Transverse colon (tissue), 4 donors: ENCODE measurements around the gene BRAT1. TPM values are rescaled to one million over a fixed set of nuclear protein-coding genes. Genes with fewer than 3 reads are reported as not detected.
"Not testable (repeated sequence)": the region's sequence is repeated elsewhere in the genome, so short reads cannot be mapped to it uniquely, and the experiment has no call there.

Source experiments
- DNase-seq: peaks from one replicate; pipeline ENCODE4 v3.0.0-alpha.2; 2019
- H3K27ac ChIP-seq, 4 donors: fragments of 200-600 bp; sonication (generic); 2 replicates each; pipeline ENCODE4 v1.5.1; 2016 to 2018; ENCODE audit warnings: inconsistent platforms in 4 of 4
- H3K27me3 ChIP-seq: fragments of 200-600 bp; sonication (generic); 2 replicates; pipeline ENCODE4 v1.5.1; 2017; ENCODE audit warnings: inconsistent platforms
- H3K36me3 ChIP-seq, 4 donors: fragments of 200-600 bp; sonication (generic); 2 replicates each; pipeline ENCODE4 v1.5.1; 2017 to 2019; ENCODE audit warnings: inconsistent platforms in 4 of 4
- H3K4me1 ChIP-seq, 4 donors: fragments of 200-600 bp; sonication (generic); 2 replicates each; pipeline ENCODE4 v1.5.1; 2017 to 2020; ENCODE audit warnings: inconsistent platforms in 4 of 4
- H3K4me3 ChIP-seq, 4 donors: fragments of 200-600 bp; sonication (generic); 1 replicate in 1 of 4; 2 replicates in 3 of 4; pipeline versions ENCODE4 v1.5.1 to v1.6.1; 2017 to 2019; ENCODE audit warnings: inconsistent platforms in 4 of 4
- H3K9me3 ChIP-seq, 2 donors: fragments of 200-600 bp; sonication (generic); 2 replicates each; pipeline ENCODE4 v1.5.1; 2017 to 2019; ENCODE audit warnings: inconsistent platforms in 2 of 2
- EP300 ChIP-seq: sonication (generic); formaldehyde crosslinking; IDR thresholded peaks from one replicate; pipeline ENCODE4 v1.6.1; 2017; ENCODE audit warnings: antibody characterized with exemption, low read depth
- POLR2A ChIP-seq: fragments of 450-650 bp; IDR thresholded peaks from one replicate; pipeline ENCODE4 v1.6.1; 2016; ENCODE audit warnings: antibody characterized with exemption, mild to moderate bottlenecking, moderate library complexity
- POLR2AphosphoS5 ChIP-seq, 3 donors: sonication (generic); formaldehyde crosslinking; IDR thresholded peaks; one replicate each; pipeline ENCODE4 v1.6.1; 2016; ENCODE audit warnings: antibody characterized with exemption in 3 of 3
- WGBS, 2 donors: methylation state at CpG; one replicate each; pipeline ENCODE4 v1.1.5; 2018; ENCODE audit warnings: low coverage in 1 of 2; 5-methylcytosine and 5-hydroxymethylcytosine counted together
- in situ Hi-C, 4 donors: fragments of 200-750 bp; cut with MboI; loops; one replicate each; pipeline versions ENCODE4 v1.15.0 to v1.15.1; 2017; ENCODE audit warnings: low sequenced_read_pairs in 3 of 4, low pct_ligation_motif_present in 1 of 4, low pct_unique_long_range_greater_than_20kb in 1 of 4
- intact Hi-C: fragments of 100-400 bp; cut with DNase I; formaldehyde crosslinking; loops from one replicate; pipeline ENCODE4 v1.15.1; 2023; ENCODE audit warnings: low total_unique reads
- total RNA-seq, 4 donors: library from RNA; depleted of rRNA; stranded (reverse); fragments of >200 nt; gene quantifications; one replicate each; pipeline ENCODE4 v1.1.0, GENCODE V29; 2016
- TF ChIP-seq, protein P1 (sequence below), 5 experiments: fragments of 200-600 bp in 3 of 5; fragments of 450-650 bp in 2 of 5; sonication (generic) in 3 of 5; IDR thresholded peaks; 1 replicate in 2 of 5; 2 replicates in 3 of 5; pipeline ENCODE4 v1.5.1; 2016 to 2017; ENCODE audit warnings: antibody characterized with exemption in 5 of 5, inconsistent platforms in 3 of 5, mild to moderate bottlenecking in 2 of 5, moderate library complexity in 1 of 5

Gene BRAT1
- total RNA-seq, 4 donors from 2014 or later = 31.7 to 120 (median 40.4) TPM

DNA sequence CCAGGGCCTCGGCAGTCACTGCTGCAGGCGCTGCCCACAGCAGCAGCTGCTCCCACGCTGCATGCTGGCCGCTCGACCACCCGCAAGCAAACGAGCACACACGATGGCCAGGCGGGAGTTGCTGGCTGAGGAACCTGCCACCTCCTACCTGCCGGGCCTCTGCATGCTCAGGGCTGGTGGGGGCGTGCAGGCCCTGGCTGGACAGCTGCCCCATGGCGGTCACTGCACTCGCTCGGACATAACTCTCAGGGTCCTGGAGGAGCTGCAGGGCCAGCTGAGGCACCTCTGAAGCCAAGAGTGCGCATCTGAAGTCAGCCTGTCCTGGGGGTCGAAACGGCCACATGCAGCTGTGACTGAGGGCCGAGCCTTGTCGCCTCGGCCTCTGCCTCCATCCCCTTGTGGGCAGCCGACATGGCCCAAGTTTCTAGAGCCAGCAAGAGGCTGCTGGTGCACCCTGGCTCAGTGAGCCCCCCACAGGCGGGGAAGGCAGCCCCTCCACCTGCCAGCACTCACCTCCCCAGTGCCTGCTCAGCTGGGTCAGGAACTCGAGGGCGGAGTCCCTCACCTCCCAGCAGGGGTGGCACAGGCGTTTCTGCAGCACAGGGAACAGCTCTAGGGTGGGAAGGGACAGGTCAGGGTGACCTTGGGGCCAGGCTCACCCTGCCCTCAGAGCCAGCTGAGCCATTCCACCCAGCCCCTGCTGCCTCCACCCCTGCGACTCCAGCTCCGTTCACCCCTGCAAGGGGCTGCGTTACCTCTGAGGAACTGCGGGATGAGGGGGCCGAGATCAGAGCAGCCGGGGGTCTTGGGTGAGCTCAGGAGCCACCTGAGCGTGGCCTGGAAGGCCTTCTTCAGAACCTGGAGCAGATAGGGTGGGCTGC is 16.1 kb downstream of the BRAT1 start:
- peak; percentile 6 for DNase-seq
- in situ Hi-C loops = no loop called here
- H3K4me1 ChIP-seq = peaks cover 0 to 3% (median 0%) of the 10 kb centered on the region in 4 donors
- 92% methylated on average over 27 of the region's 32 CpGs; no CpG with 5 or more reads in 1 of the 2 donors for WGBS, 2 donors
- intact Hi-C loops = no loop called here
- no peaks in the 10 kb centered on the region for H3K9me3 ChIP-seq
- H3K4me3 ChIP-seq = no peak overlapping the region
- no peak overlapping the region for H3K27ac ChIP-seq
- no peaks in the 10 kb centered on the region for H3K27me3 ChIP-seq
- H3K36me3 ChIP-seq = peaks cover 0 to 18% (median 5%) of the 10 kb centered on the region in 4 donors
- TF ChIP-seq EP300 (no peak), POLR2A (no peak), POLR2AphosphoS5 (IDR thresholded peaks at IDR 0.05) (no peak)
- TF ChIP-seq, protein P1, sequence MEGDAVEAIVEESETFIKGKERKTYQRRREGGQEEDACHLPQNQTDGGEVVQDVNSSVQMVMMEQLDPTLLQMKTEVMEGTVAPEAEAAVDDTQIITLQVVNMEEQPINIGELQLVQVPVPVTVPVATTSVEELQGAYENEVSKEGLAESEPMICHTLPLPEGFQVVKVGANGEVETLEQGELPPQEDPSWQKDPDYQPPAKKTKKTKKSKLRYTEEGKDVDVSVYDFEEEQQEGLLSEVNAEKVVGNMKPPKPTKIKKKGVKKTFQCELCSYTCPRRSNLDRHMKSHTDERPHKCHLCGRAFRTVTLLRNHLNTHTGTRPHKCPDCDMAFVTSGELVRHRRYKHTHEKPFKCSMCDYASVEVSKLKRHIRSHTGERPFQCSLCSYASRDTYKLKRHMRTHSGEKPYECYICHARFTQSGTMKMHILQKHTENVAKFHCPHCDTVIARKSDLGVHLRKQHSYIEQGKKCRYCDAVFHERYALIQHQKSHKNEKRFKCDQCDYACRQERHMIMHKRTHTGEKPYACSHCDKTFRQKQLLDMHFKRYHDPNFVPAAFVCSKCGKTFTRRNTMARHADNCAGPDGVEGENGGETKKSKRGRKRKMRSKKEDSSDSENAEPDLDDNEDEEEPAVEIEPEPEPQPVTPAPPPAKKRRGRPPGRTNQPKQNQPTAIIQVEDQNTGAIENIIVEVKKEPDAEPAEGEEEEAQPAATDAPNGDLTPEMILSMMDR (IDR thresholded peaks at IDR 0.05) = no peak

DNA sequence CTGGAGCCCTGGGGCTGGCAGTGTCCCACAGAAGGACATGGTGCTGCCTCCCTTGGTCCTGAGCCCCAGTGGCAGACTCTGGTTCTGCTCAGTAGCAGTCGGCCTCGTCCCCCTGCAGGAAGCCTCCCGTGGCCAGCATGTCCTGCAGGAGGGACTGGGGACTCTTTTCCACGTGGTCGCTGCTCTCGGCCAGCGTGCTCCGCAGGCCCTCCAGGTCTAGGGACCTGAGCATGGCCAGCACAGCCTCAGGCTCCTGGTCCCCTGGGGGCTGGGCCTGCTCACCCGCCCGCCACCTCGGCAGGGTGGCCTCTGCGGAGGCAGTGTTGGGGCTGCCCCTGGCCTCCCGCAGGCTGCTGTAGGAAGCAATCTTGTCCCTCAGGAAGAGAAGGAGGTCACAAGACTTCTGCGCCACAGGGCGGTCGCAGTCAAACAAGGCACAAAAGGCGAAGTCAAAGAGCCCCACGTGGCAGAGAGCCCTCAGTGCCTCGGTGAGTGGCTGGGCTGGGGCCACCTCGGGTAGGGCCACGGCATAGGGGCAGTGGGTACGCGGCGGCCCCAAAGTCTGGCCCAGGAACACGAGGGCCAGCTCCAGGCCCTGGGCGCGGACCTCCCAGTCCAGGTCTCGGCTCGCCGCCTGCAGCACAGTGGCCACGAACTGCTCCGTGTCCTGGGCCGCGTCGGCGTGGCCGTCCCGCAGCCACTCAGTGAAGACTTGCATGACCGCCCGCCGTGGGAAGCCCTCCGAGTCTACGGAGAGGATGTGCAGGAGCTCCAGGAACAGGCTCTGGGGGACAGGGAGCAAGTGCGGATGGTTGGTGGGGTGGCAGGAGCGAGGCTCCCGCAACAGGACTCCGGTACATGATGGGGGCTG is 17.1 kb downstream of the BRAT1 start:
- no peak overlapping the region for H3K27ac ChIP-seq
- no peaks in the 10 kb centered on the region for H3K27me3 ChIP-seq
- H3K36me3 ChIP-seq = peaks cover 0 to 11% (median 4%) of the 10 kb centered on the region in 4 donors
- no peak overlapping the region for H3K4me3 ChIP-seq
- 91% methylated on average over 23 of the region's 47 CpGs; no CpG with 5 or more reads in 1 of the 2 donors for WGBS, 2 donors
- intact Hi-C loops = no loop called here
- TF ChIP-seq POLR2A (no peak), EP300 (no peak), POLR2AphosphoS5 (IDR thresholded peaks at IDR 0.05) (no peak)
- TF ChIP-seq, protein P1 (IDR thresholded peaks at IDR 0.05) = no peak
- H3K4me1 ChIP-seq = peaks cover 0 to 3% (median 0%) of the 10 kb centered on the region in 4 donors
- peak; percentile 5 for DNase-seq
- in situ Hi-C loops = no loop called here
- no peaks in the 10 kb centered on the region for H3K9me3 ChIP-seq

- H3K27ac ChIP-seq, H3K36me3 ChIP-seq, H3K27me3 ChIP-seq, H3K4me3 ChIP-seq, DNase-seq, H3K9me3 ChIP-seq, in situ Hi-C loops, intact Hi-C loops: not testable (repeated sequence)
- 88% methylated on average over 12 of the region's 19 CpGs; no CpG with 5 or more reads in 1 of the 2 donors for WGBS, 2 donors
- peaks cover 0 to 17% (median 8%) of the 10 kb centered on the region in 4 donors for H3K4me1 ChIP-seq
Observed at GRCh38 chr7:2535872-2536627, 19.3 kb downstream of the BRAT1 start.

- H3K27me3 ChIP-seq, in situ Hi-C loops, H3K27ac ChIP-seq, DNase-seq, H3K36me3 ChIP-seq, H3K4me3 ChIP-seq, intact Hi-C loops, H3K9me3 ChIP-seq: not testable (repeated sequence)
- H3K4me1 ChIP-seq = peaks cover 10 to 35% (median 25%) of the 10 kb centered on the region in 4 donors
- WGBS, 2 donors = no CpG with 5 or more reads among the region's 34 CpGs
Observed at GRCh38 chr7:2534214-2534613, 21.1 kb downstream of the BRAT1 start.

DNA sequence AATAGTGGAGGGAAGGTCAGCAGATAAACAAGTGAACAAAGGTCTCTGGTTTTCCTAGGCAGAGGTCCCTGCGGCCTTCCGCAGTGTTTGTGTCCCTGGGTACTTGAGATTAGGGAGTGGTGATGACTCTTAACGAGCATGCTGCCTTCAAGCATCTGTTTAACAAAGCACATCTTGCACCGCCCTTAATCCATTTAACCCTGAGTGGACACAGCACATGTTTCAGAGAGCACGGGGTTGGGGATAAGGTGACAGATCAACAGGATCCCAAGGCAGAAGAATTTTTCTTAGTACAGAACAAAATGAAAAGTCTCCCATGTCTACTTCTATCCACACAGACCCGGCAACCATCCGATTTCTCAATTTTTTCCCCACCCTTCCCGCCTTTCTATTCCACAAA is 21.8 kb downstream of the BRAT1 start:
- H3K9me3 ChIP-seq, H3K27ac ChIP-seq, H3K36me3 ChIP-seq, H3K27me3 ChIP-seq, in situ Hi-C loops, H3K4me3 ChIP-seq, DNase-seq, intact Hi-C loops: not testable (repeated sequence)
- peaks cover 16 to 42% (median 32%) of the 10 kb centered on the region in 4 donors for H3K4me1 ChIP-seq
- 65% methylated on average over 4 of the region's 8 CpGs; no CpG with 5 or more reads in 1 of the 2 donors for WGBS, 2 donors

GRCh38 chr7:2532816-2533215 is 22.5 kb downstream of the BRAT1 start:
- H3K27me3 ChIP-seq, H3K4me3 ChIP-seq, DNase-seq, H3K27ac ChIP-seq, in situ Hi-C loops, H3K36me3 ChIP-seq, H3K9me3 ChIP-seq, intact Hi-C loops: not testable (repeated sequence)
- WGBS, 2 donors = 78% methylated on average over 6 of the region's 8 CpGs; no CpG with 5 or more reads in 1 of the 2 donors
- peaks cover 22 to 49% (median 37%) of the 10 kb centered on the region in 4 donors for H3K4me1 ChIP-seq
